HT1080 (cell line): ENCODE measurements around the gene PREPL. TPM values are rescaled to one million over a fixed set of nuclear protein-coding genes. Genes with fewer than 3 reads are reported as not detected.
"Not testable (repeated sequence)": the region's sequence is repeated elsewhere in the genome, so short reads cannot be mapped to it uniquely, and the experiment has no call there.

ENCODE experiments used
- DNase-seq: peaks from one replicate; pipeline ENCODE4 v3.0.0-alpha.2; 2015; ENCODE audit warnings: low read depth
- total RNA-seq: library from RNA; depleted of rRNA; stranded (reverse); fragments of >200 nt; shearing (Covaris generic); gene quantifications from 2 replicates; pipeline ENCODE4 v1.2.3, GENCODE V29; 2014

Gene PREPL
- total RNA-seq, 1 experiment from 2014 or later = 20.3 TPM

- no peak for DNase-seq
Measured at GRCh38 chr2:44349506-44349905, 11.8 kb downstream of the PREPL start.

DNA sequence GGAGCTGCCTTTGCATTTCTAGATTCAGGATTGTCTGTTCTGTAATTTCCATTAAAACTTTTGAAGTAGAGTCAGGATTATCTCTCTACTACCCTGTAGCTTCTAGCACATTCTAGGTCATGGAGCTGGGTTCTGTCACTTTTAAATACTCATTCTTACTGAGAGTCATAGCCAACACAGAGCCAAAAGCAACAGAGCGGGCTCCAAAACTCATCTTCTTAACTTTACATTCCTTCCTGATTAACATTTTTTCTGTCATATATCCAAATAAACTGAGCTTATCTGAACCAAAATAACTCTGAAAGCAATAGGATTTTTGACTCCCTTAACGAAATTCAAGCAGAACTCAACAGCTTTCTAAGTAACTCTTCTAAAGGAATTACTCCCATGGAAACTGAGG lies 12.9 kb downstream of the PREPL start:
- no peak for DNase-seq

DNA sequence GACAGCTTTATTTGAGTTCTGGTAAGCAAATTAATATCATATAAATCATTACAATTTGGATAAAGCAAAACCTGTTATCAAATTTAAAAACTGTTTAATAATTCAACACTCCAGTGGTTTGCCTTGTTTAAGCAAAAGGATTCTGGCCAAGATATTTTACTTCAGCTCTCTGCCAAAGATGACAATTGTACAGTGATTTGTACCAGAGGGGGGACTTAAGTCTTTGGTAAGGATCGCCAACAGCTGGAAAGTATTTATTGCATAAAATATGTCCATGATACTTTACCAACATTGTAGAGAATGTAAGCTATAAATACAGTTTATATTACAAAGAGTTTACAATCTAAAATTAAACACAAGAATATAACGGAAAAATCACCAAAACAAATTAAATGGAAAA lies 13.8 kb downstream of the PREPL start:
- no peak for DNase-seq

- DNase-seq = no peak
Measured at GRCh38 chr2:44342854-44343253, 18.4 kb downstream of the PREPL start.

- DNase-seq = no peak
Measured at GRCh38 chr2:44335806-44336538, 25.3 kb downstream of the PREPL start.

- no peak for DNase-seq
Measured at GRCh38 chr2:44333994-44334393, 27.3 kb downstream of the PREPL start.

- no peak for DNase-seq
Measured at GRCh38 chr2:44330801-44331200, 30.5 kb downstream of the PREPL start.

DNA sequence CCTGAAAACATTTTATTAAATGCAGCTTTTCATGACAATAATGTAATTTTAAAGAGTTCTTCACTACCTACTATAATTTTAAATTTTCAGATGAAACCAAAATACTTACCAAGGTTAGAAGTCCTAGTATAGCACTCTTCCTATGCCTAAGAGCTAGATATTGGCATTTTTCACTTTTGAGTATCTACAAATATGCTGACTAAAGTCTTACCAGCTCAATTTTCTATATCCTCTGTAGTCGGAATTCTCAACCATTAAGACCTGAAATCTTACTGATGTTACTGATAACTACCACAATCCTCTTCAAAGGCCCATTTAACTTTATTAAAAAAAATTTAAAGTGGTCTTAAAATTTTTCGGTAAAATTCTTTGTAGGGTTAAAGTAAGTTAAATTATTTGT lies 32.0 kb downstream of the PREPL start:
- DNase-seq = no peak

- DNase-seq = no peak
Measured at GRCh38 chr2:44328750-44329149, 32.5 kb downstream of the PREPL start.

GRCh38 chr2:44326548-44327264 lies 34.6 kb downstream of the PREPL start:
- no peak for DNase-seq

DNA sequence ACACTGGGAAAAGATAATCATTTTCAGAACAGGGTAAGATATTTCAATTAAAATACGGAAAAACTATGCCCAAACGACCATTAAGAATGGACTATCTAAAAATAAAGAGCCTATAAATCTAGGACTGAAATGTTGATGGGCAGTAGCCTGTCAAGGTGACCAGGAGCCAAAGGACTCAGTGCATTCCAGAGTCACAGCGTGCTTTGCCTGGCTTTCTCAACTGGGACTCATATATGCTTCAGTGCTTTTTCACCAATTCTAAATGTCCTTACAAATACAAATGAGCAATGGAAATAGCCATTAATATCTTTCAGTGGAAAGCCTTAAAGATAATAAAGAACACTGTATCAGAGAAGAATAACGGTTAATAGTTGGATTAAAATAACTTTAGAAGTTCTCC lies 35.4 kb downstream of the PREPL start:
- no peak for DNase-seq

- peak; percentile 8 for DNase-seq
Measured at GRCh38 chr2:44324971-44325426, 36.3 kb downstream of the PREPL start.

DNA sequence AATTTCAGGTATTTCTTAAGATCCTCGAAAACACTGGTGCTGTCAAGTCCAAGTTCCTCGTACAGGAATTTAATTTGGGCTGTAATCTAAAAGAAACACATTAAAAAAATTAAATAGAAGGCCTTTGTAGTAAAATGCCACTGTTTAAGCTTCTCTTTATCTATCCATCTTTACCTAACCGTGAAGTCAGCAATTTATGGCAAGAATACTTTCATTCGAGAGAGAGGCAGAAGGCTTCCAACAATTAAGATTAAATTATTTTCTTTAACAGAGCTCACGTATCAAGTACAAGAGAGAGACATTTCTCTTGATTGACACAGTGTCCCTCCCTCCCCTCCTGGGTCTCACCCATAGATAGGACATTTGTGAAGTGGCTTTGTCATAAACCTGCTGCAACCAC lies 39.9 kb downstream of the PREPL start:
- no peak for DNase-seq

GRCh38 chr2:44320832-44321231 lies 40.5 kb downstream of the PREPL start:
- no peak for DNase-seq

DNA sequence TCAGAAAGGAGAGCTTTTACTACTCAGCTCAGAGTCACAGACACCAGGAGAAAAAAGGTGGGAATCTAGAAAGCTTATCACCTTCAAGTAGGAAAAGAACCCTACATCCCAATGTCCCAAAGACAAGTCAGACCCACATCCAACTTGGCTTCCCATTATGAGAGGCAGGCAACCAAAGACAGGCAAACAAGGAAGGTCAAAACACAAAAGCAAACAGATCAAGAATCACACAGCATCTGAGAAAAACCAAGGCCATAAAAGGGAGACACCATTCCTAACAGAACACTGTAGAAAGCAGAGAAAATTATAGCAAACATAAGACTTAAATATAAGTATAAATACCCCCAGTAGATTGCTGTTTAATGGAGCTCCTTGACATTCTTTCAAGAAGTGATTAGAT lies 45.3 kb downstream of the PREPL start:
- DNase-seq = no peak

DNA sequence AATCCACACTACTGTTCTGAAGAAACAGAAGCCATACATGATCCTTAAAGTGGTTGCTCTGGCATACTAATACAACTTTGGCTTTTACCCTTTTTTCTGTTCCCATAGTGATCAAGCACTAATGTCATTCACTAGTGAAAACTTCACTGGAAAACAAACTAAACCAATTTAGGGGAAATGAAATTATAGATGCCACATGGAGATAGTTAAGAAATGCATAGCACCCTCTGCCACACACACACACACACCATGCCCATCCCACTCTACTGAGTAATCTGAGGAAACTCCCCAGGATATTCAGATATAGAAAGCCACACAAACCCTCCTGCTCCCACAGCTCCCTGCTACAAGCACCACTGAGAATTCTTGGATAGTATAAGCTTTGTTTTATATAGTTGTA lies 46.9 kb downstream of the PREPL start:
- DNase-seq = no peak

DNA sequence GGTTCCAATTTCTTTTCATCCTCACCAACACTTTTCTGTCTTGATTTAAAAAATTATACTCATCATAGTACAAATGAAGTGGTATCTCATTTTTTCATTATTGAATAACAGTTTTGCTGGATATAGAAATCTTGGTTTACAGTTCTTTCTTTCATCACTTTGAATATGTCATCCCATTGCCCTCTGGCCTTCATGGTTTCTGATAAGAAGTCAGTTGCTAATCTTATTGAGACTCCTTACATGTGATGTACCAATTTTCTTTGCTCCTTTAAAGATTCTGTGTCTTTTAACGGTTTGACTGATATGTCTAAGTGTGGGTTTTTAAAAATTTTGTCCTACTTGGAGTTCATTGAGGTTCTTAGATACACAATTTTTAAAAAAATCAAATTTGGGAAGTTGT lies 51.0 kb downstream of the PREPL start:
- no peak for DNase-seq

DNA sequence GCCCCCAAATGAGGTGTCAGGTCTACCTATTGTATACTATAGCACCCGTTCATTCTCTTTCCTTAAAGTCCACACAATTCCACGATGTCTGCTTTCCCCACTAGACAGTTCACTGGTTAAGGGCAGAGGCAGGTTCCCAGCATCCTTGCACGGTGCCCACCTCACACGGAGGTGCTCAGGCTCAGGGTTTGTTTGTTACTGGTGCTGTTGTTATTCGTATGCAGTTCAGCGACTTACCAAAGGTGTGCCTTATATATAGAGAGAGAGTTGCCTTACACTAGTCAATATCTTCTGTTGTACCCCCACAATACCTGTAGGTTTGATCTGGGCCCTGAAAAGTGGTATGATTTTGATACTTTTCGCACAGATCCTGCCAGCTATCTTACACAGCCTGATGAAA lies 55.4 kb downstream of the PREPL start:
- DNase-seq = no peak

GRCh38 chr2:44304258-44304657 lies 57.0 kb downstream of the PREPL start:
- DNase-seq = no peak

- not testable (repeated sequence) for DNase-seq
Measured at GRCh38 chr2:44303766-44304165, 57.5 kb downstream of the PREPL start.

- DNase-seq = no peak
Measured at GRCh38 chr2:44301111-44301510, 60.2 kb downstream of the PREPL start.

GRCh38 chr2:44299635-44300034 lies 61.7 kb downstream of the PREPL start:
- DNase-seq = no peak

DNA sequence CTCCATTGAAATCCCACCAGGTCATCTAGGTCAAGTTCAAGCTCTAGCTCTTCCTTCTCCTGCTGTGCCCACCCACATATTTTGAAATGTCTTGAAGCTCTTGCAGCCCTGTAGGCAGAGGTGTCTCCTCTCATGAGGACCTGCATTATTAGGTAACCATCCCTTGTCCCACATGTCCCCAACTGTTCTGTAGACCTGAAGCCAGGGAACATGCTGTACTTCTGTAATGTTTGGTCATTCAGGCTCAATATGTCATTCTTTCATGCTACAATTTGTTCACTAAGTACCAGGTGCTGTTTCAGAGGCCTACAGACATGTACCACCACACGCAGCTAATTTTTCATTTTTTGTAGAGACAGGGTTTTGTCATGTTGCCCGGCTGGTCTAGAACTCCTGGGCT lies 63.9 kb downstream of the PREPL start:
- no peak for DNase-seq
